HepG2 (cell line): Measurements from ENCODE around the gene C2orf76. TPM values are rescaled to one million over a fixed set of nuclear protein-coding genes. Genes with fewer than 3 reads are reported as not detected.

Source experiments
- ASH2L ChIP-seq: fragments of 300-600, 200-600 bp; sonication (generic); IDR thresholded peaks from 2 replicates; pipeline ENCODE4 v1.7.0; 2017; ENCODE audit warnings: low read depth, mild to moderate bottlenecking, moderate library complexity, mixed read lengths, low read length; ENCODE audit not compliant: insufficient read length
- ETV5 ChIP-seq: IDR thresholded peaks from 2 replicates; pipeline ENCODE4 v1.6.1; 2018; ENCODE audit warnings: missing biosample characterization, missing genetic modification reagents, inconsistent platforms, borderline replicate concordance
- HDAC2 ChIP-seq: sonication (generic); formaldehyde crosslinking; IDR thresholded peaks from 2 replicates; pipeline ENCODE4 v1.4.0; 2020; ENCODE audit warnings: missing genetic modification reagents
- HNF4A ChIP-seq: sonication (generic); formaldehyde crosslinking; IDR thresholded peaks from 2 replicates; pipeline ENCODE4 v1.4.0; 2020; ENCODE audit warnings: missing genetic modification reagents
- HOXA5 ChIP-seq: sonication (generic); formaldehyde crosslinking; IDR thresholded peaks from 2 replicates; pipeline ENCODE4 v1.4.0; 2020; ENCODE audit warnings: missing genetic modification reagents
- MIER2 ChIP-seq: IDR thresholded peaks from 2 replicates; pipeline ENCODE4 v1.6.1; 2016; ENCODE audit warnings: missing biosample characterization, missing genetic modification reagents
- PITX1 ChIP-seq: sonication (generic); formaldehyde crosslinking; IDR thresholded peaks from 2 replicates; pipeline ENCODE4 v1.5.1; 2020; ENCODE audit warnings: mild to moderate bottlenecking, missing genetic modification reagents
- SAFB2 ChIP-seq: sonication (generic); formaldehyde crosslinking; IDR thresholded peaks from 2 replicates; pipeline ENCODE4 v1.5.1; 2020; ENCODE audit warnings: missing genetic modification reagents, low read depth, mild to moderate bottlenecking, borderline replicate concordance
- SALL1 ChIP-seq: sonication (generic); formaldehyde crosslinking; IDR thresholded peaks from 2 replicates; pipeline ENCODE4 v1.8.0; 2022; ENCODE audit warnings: mild to moderate bottlenecking, missing genetic modification reagents
- SOX13 ChIP-seq, 3 experiments: fragments of 450-650 bp in 1 of 3; sonication (generic) in 1 of 3; formaldehyde crosslinking in 1 of 3; IDR thresholded peaks in 2 of 3; conservative IDR thresholded peaks in 1 of 3; 2 replicates each; pipeline versions ENCODE4 v1.5.0 to v1.6.1; 2016 to 2020; ENCODE audit warnings: antibody characterized with exemption in 1 of 3, mild to moderate bottlenecking in 1 of 3, missing compliant biosample characterization in 1 of 3, missing genetic modification reagents in 1 of 3, moderate library complexity in 1 of 3
- ZMAT3 ChIP-seq: sonication (generic); formaldehyde crosslinking; conservative IDR thresholded peaks from 2 replicates; pipeline ENCODE4 v1.7.0; 2021; ENCODE audit warnings: missing genetic modification reagents
- ZMYM4 ChIP-seq: sonication (generic); formaldehyde crosslinking; IDR thresholded peaks from 2 replicates; pipeline ENCODE4 v1.8.1; 2023; ENCODE audit warnings: mild to moderate bottlenecking, missing genetic modification reagents
- ZNF224 ChIP-seq: sonication (generic); formaldehyde crosslinking; IDR thresholded peaks from 2 replicates; pipeline ENCODE4 v1.5.0; 2020; ENCODE audit warnings: mild to moderate bottlenecking, missing genetic modification reagents
- polyA plus RNA-seq, 8 experiments: library from polyadenylated mRNA; depleted of rRNA in 3 of 8; stranded (reverse) in 7 of 8; unstranded in 1 of 8; fragments of >200 nt; fragmentation: Illumina TruSeq in 4 of 8; extraction: Trizol in 4 of 8; gene quantifications; 2 replicates each; pipeline versions ENCODE4 v1.2.1 to v1.2.3, GENCODE V29; 2011 to 2016; ENCODE audit warnings: low read depth in 4 of 8, missing spikeins in 1 of 8, mixed read lengths in 1 of 8; ENCODE audit not compliant: insufficient read depth in 1 of 8
- total RNA-seq, 5 experiments: library from RNA; depleted of rRNA; stranded (reverse); fragments of >200 nt; fragmentation: Illumina TruSeq; extraction: Trizol; gene quantifications; 2 replicates each; pipeline ENCODE4 v1.2.3, GENCODE V29; 2016; ENCODE audit warnings: low read depth in 1 of 5
- TF ChIP-seq, protein P1 (sequence below): sonication (generic); formaldehyde crosslinking; IDR thresholded peaks from 2 replicates; pipeline ENCODE4 v1.4.0; 2020; ENCODE audit warnings: missing genetic modification reagents, borderline replicate concordance
- TF ChIP-seq, protein P2 (sequence below): sonication (generic); formaldehyde crosslinking; IDR thresholded peaks from 2 replicates; pipeline ENCODE4 v1.8.1; 2023; ENCODE audit warnings: mild to moderate bottlenecking, inconsistent platforms, moderate library complexity, missing genetic modification reagents, borderline replicate concordance
- TF ChIP-seq, protein P3 (sequence below): sonication (generic); formaldehyde crosslinking; IDR thresholded peaks from 2 replicates; pipeline ENCODE4 v1.5.0; 2020; ENCODE audit warnings: mild to moderate bottlenecking, low read depth, missing genetic modification reagents, borderline replicate concordance
- TF ChIP-seq, protein P4 (sequence below): sonication (generic); formaldehyde crosslinking; conservative IDR thresholded peaks from 2 replicates; pipeline ENCODE4 v1.4.0; 2020; ENCODE audit warnings: mild to moderate bottlenecking, missing genetic modification reagents, moderate library complexity

The C2orf76 gene
- total and polyA plus RNA-seq, 2 of the 13 experiments (the other 11 are each of a cell fraction or from before 2014, with no cell fraction given), result 7.7 to 8.5 TPM

DNA sequence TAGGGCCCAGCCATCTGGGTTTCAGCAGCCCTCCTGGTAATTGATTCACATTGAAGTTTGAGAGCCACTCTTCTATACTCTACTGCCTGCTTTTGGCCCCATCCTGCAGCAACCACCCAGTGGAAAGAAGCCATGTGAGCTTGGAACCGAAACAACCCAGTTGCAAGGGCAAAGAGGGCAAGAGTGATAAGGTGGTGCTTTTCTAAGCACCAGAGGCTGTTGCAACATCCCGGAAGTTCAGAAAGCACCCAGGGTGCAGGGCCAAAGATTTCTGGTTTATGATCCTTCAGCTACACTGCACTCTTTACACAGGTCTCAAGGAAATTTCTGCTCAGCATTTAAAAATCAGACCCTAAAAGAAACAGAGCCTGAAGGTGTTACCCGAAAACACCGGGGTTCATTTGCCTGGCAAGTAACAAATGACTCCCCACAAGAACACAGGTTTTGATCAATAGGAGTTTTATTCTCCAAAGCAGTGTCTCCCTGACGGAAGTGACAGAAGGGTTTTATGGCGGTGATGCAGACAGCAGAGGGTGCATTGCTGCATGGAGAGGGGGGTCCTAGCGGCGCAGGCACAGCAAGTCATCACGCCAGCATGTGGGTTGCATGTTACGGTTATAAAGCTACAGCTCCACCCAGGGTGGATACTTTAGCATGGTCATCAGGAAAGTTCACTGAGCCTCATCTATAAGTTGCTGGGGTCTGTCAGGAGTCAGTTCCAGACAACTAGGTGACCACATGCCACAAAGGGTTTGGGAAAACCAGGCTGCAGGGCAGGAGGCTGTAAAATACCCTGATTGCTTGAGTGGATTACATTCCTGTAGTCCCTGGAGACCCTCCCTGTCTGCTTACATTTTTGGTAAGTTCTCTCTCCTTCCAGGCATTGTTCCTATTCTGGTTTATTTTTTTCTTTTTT, 36.3 kb upstream of the C2orf76 start (continued):
- TF ChIP-seq ETV5 (CRISPR knock-in tag) (peak; percentile 95), HOXA5 (CRISPR knock-in tag) (no peak), HDAC2 (peak; percentile 65; the same call in 1 of the 2 replicates), HNF4A (CRISPR knock-in tag) (peak; percentile 83), SALL1 (CRISPR knock-in tag) (peak; percentile 50), PITX1 (CRISPR knock-in tag) (peak; percentile 38; the same call in 1 of the 2 replicates), ZNF224 (0 out of 2 replicates have a peak, but pooled peaks have one; percentile 39), ASH2L (no peak), SAFB2 (CRISPR knock-in tag) (no peak), ZMAT3 (CRISPR knock-in tag) (0 out of 2 replicates have a peak, but pooled peaks have one; percentile 31), MIER2 (CRISPR knock-in tag) (no peak), SOX13 (IDR thresholded peaks at IDR 0.05) (0 out of 2 replicates have a peak, but pooled peaks have one; percentile 11), SOX13 (CRISPR knock-in tag; conservative IDR thresholded peaks at IDR 0.05 in 1 of 2, IDR thresholded peaks at IDR 0.05 in 1 of 2) (peak in 1 of 2 experiments; percentile 46; a peak in 1 of 4 replicates), ZMYM4 (peak; percentile 66)
- TF ChIP-seq, protein P1, sequence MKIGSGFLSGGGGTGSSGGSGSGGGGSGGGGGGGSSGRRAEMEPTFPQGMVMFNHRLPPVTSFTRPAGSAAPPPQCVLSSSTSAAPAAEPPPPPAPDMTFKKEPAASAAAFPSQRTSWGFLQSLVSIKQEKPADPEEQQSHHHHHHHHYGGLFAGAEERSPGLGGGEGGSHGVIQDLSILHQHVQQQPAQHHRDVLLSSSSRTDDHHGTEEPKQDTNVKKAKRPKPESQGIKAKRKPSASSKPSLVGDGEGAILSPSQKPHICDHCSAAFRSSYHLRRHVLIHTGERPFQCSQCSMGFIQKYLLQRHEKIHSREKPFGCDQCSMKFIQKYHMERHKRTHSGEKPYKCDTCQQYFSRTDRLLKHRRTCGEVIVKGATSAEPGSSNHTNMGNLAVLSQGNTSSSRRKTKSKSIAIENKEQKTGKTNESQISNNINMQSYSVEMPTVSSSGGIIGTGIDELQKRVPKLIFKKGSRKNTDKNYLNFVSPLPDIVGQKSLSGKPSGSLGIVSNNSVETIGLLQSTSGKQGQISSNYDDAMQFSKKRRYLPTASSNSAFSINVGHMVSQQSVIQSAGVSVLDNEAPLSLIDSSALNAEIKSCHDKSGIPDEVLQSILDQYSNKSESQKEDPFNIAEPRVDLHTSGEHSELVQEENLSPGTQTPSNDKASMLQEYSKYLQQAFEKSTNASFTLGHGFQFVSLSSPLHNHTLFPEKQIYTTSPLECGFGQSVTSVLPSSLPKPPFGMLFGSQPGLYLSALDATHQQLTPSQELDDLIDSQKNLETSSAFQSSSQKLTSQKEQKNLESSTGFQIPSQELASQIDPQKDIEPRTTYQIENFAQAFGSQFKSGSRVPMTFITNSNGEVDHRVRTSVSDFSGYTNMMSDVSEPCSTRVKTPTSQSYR (CRISPR knock-in tag), result peak; percentile 38; the same call in 1 of the 2 replicates
- TF ChIP-seq, protein P2, sequence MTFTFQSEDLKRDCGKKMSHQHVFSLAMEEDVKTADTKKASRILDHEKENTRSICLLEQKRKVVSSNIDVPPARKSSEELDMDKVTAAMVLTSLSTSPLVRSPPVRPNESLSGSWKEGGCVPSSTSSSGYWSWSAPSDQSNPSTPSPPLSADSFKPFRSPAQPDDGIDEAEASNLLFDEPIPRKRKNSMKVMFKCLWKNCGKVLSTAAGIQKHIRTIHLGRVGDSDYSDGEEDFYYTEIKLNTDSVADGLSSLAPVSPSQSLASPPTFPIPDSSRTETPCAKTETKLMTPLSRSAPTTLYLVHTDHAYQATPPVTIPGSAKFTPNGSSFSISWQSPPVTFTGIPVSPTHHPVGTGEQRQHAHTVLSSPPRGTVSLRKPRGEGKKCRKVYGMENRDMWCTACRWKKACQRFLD (CRISPR knock-in tag), result no peak
- TF ChIP-seq, protein P3, sequence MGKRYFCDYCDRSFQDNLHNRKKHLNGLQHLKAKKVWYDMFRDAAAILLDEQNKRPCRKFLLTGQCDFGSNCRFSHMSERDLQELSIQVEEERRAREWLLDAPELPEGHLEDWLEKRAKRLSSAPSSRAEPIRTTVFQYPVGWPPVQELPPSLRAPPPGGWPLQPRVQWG (CRISPR knock-in tag), result no peak
- TF ChIP-seq, protein P4, sequence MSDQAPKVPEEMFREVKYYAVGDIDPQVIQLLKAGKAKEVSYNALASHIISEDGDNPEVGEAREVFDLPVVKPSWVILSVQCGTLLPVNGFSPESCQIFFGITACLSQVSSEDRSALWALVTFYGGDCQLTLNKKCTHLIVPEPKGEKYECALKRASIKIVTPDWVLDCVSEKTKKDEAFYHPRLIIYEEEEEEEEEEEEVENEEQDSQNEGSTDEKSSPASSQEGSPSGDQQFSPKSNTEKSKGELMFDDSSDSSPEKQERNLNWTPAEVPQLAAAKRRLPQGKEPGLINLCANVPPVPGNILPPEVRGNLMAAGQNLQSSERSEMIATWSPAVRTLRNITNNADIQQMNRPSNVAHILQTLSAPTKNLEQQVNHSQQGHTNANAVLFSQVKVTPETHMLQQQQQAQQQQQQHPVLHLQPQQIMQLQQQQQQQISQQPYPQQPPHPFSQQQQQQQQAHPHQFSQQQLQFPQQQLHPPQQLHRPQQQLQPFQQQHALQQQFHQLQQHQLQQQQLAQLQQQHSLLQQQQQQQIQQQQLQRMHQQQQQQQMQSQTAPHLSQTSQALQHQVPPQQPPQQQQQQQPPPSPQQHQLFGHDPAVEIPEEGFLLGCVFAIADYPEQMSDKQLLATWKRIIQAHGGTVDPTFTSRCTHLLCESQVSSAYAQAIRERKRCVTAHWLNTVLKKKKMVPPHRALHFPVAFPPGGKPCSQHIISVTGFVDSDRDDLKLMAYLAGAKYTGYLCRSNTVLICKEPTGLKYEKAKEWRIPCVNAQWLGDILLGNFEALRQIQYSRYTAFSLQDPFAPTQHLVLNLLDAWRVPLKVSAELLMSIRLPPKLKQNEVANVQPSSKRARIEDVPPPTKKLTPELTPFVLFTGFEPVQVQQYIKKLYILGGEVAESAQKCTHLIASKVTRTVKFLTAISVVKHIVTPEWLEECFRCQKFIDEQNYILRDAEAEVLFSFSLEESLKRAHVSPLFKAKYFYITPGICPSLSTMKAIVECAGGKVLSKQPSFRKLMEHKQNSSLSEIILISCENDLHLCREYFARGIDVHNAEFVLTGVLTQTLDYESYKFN (CRISPR knock-in tag), result peak; percentile 58
